GM18505 (cell line): ENCODE measurements around the gene MIF4GD.
"Not testable (repeated sequence)": the region's sequence is repeated elsewhere in the genome, so short reads cannot be mapped to it uniquely, and the experiment has no call there.

Source experiments
- ATAC-seq: cut with Tn5 transposase; IDR thresholded peaks from one replicate; pipeline ENCODE4 v1.9.1; 2021; ENCODE audit not compliant: unreplicated experiment
- POLR2A ChIP-seq: IDR thresholded peaks from 4 replicates; pipeline ENCODE4 v1.6.1; 2011; ENCODE audit warnings: borderline replicate concordance; ENCODE audit not compliant: insufficient read depth, insufficient read length; ENCODE audit errors: extremely low read depth

Gene MIF4GD

DNA sequence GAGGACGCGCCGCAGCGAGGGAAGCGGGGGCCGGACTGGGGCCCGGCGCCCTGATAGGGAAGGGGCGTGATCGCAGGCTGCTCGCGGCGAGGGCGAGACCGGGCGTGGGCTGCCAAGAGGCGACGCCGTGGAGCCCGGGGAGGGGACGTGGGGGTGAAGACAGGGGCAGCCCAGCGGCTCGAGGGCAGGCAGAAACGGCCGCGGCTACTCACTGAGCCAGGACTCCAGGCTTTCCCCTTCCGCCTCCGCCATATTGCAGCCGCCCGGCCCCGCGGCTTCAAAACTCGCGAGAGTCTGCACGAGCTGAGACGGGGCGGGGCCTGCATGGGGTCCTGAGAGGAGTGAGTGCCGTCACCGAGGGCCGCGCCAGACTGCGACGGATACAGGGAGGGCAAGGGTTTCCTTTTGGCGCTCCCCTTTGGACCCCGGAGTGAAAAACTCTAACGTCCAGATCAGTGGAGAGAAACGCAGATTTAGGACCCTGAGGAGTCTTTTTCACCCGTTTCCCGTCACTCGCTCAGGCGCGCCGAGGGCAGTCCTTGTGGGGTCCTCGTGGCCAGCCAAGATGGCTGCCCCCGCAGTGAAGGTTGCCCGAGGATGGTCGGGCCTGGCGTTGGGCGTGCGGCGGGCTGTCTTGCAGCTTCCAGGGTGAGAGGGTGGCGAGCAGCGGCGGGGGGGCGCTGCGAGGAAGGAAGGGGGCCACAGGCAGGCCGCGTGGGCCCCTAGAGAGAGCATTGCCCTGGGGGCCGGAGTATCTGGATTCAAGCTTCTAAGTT, 9.5 kb downstream of the MIF4GD start, which contains the start of the genes GGA3 and MRPS7:
Gene GGA3 (minus strand): TSS at position 271 of the 776 bp plus-strand sequence. CDS start 19 bp downstream, at position 252.
Gene MRPS7 (plus strand): TSS at position 544 of the 776 bp plus-strand sequence. CDS start 22 bp downstream, at position 566.
- peak; percentile 90 for ATAC-seq
- peak; percentile 83 for TF ChIP-seq POLR2A

DNA sequence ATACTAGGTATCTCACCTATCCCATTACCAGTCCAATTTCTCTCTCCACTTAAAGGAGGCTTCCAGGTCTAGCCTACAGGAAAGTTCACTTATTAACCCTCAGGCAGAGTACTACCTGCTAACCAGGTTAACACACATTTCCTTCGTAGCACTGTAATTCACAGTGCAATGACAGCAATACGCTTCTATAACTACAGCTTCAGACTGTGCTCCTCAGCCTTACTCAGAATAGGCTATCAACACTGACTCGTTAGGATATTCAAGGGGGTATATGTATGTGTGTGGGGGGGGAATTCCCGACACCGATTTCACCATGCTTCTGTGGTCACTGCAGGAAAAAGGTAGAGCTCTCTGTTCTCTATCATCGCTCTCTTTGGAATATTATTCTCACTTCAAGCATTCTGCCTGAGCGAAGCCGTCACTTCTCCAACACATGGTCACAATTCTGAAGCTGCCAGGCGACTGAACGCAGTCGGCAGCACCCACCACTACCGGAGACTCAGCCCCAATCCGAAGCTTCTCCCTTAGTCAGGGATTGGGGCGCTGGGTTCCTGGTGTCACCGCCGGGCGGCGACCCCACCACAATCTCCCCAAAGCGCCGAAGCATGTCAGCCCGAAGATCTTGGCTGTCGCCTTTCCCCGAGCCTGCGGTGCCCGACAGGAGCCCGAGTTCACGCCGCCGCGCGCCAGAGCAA, 10.2 kb downstream of the MIF4GD start:
- ATAC-seq, result peak; percentile 19
- no peak for TF ChIP-seq POLR2A

DNA sequence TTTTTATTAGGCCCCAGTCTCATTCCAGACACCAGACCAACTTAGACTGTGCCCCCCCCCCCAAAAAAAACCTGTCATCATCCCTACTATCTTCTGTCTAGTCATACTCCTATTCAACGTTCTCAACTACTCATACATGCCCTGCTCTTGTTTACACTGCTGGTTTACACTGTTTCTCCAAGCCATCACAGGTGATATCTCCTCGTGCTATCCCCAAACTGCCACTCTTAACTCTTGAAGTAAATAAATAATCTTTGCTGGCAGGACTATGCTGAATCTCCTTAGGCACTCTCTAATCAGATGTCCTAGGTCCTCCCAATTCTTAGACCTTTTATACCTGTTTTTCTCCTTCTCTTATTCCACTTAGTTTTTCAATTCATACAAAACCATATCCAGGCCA, 13.8 kb downstream of the MIF4GD start:
- ATAC-seq, result not testable (repeated sequence)

DNA sequence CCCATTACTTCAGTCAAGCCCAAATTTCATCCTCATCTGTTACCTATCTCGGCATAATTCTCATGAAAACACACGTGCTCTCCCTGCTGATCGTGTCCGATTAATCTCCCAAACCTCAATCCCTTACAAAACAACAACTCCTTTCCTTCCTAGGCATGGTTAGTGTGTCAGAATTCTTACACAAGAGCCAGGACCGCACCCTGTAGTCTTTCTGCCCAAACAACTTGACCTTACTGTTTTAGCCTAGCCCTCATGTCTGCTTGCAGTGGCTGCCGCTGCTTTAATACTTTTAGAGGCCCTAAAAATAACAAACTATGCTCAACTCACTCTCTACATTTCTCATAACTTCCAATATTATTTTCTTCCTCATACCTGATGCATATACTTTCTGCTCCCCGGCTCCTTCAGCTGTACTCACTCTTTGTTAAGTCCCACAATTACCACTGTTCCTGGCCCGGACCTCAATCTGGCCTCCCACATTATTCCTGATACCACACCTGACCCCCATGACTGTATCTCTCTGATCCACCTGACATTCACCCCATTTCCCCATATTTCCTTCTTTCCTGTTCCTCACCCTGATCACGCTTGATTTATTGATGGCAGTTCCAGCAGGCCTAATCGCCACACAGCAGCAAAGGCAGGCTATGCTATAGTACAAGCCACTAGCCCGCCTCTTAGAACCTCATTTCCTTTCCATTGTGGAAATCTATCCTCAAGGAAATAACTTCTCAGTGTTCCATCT, 14.9 kb downstream of the MIF4GD start:
- not testable (repeated sequence) for ATAC-seq

DNA sequence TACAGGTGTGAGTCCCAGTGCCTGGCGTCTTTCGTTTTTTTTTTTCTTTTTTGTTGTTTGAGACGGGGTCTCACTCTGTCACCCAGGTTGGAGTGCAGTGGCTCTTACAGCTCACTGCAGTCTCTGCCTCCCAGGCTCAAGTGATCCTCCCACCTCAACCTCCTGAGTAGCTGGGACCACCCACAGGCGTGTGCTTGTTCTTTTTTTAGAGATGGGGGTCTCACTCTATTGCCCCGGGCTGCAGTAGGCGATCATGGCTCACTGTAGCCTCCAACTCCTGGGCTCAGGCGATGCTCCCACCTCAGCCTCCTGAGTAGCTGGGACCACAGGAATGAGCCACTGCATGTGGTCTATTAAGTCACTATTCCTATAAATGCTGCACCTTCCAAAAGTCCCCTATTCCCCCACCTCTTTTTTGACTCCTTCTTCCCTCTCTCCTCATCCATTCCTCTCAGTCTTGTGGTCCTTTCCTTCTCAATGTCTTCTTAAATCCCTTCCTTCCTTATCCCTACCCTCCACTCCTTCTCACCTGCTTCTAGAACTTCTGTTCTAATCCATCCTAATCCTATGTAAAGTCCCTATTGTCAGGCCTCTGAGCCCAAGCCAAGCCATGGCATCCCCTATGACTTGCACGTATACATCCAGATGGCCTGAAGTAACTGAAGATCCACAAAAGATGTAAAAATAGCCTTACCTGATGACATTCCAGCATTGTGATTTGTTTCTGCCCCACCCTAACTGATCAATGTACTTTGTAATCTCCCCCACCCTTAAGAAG, 18.8 kb downstream of the MIF4GD start:
- TF ChIP-seq POLR2A, result no peak
- no peak for ATAC-seq

DNA sequence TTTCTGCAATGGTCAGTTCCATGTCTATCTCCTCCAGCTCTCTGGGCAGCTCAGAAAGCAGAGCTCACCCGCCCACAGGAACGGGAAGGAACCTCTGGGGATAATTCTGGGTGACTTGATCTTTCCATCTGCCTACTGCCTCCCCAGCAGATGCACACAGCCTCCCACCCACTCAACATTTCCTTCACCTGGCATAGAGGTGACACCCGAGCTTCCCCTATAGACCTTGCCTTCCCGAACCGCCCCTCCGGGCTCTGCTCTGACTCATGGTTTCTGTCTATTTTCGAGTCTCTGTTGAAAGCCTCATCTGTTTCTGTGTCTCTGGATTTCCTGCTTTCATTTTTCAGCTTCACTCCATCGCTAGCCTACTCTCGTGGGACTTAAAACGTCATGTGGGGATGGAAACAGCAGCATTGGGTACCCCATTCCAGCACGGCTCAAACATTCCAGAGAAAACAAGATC, 21.0 kb downstream of the MIF4GD start:
- peak; percentile 80 for ATAC-seq
- TF ChIP-seq POLR2A, result no peak

DNA sequence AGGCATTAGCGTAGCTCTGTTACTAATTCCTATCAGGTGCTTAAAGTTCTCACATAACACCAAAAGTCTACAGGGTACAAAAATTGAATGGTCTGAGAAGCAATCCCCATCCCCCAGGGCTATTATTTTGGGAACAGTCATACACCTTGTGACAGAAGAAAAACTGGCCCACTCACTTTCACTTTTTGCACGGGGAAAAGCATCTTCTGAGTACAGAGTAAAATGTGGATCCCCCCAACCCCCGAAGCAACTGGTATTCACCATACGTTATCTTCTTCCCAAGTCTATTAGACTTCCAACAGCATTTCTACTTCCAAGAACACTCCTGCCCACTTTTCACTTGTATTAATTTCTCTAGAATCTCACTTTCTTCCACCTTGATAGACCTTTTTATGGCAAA, 21.5 kb downstream of the MIF4GD start:
- ATAC-seq, result no peak
- TF ChIP-seq POLR2A, result no peak

DNA sequence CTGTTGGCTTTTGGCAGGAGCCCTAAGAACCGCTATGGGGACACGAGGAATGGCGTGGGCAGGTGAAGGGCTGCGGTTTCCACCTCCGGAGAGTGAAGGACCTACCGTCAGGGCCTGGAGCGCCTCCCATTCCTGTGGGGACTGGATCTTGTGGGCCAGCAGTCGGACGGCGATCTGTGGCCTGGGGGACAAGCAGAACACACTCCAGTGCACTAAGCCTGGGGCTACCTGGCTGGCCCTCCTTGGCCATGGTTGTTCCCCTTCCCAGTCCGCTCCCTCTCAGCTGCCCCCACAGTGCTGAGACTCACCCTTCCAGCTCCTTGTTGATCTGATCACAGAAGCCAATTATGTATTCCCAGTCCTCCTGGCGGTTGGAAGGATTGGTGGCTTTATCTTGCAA, 24.6 kb downstream of the MIF4GD start:
- TF ChIP-seq POLR2A, result no peak
- ATAC-seq, result no peak

DNA sequence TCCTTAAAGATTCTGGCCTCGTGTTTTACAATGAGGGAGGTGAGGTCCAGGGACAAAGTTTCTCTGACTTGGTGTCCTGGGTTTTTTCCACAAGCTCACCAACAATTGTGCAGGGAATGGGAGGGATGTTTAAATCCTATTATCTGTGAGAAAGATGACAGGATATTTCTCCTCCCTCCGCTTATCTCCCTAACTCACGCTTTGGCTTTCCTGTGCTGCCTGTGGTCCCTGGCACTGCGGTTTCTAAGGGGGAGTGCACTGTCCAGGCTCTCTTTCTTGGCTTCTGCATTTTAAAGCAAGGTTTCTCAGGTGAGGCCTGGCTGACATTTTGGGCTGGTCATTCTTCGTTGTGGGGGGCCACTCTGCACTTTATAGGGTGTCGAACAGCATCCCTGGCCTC, 26.0 kb downstream of the MIF4GD start:
- ATAC-seq, result no peak

DNA sequence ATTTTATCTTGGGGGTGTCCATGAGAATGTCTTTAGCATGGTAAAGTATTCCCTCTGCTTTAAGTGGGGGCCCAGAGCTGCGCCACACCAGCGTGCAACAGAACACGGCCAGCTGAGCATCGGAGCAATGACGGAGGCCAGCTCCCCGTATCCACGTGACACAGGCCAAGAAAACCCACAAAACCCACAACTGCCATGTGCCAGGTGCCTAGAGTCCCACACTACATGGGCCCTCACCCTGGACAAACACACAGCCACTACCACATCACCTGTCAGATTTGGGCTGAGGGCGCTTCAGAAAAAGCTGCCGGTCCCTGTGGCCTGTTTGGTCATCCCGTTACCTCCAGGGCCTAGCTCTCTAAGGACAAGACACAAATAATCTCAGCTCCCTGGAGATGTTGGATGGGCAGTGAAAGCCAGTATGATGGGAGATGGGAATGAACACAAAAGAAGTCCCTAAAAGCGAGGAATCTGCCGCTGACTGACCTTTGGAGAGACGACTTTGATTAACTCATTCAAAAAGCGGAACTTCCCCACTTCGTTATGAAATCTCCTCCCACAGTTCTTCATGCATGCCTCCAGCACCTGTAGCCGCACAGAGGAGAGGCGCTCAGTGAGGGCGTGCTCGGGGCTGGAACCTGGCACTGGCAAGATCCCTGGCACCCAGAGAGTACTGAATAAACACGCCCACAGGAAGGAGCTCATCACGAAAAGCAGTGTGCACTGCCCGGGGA, 26.7 kb downstream of the MIF4GD start:
- no peak for ATAC-seq

More for the DNA sequence above, 26.0 kb downstream of the MIF4GD start:
- TF ChIP-seq POLR2A, result no peak

DNA sequence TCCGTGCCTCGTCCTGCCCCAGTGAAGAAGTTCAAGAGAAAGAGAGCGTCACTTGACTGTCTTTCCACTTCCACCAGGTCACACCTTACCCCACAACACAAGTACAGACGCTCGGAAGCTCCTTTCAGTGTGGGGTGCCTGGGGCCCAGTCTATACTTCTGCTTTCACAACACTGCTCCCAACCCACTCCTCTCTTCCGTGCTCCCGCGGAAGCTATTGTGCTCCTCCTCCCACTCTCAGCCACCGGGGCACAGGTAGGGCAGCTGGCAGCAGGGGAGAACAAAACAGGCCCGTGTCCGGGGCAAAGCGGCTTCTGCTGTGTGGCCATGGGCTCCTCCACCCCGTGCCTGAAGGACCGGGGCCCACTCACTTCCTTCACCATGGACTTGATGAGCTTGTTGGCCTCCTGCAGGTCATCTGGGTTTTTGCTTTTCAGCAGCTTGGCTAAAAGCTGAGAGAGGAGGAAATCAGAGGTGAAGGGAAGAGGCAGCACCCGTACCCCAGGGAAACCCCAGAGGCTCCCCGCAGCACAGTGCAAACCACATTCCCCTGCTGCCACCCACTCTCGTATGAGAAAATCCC, 28.5 kb downstream of the MIF4GD start:
- ATAC-seq, result no peak
- no peak for TF ChIP-seq POLR2A

More for the DNA sequence above, 26.7 kb downstream of the MIF4GD start:
- no peak for TF ChIP-seq POLR2A

DNA sequence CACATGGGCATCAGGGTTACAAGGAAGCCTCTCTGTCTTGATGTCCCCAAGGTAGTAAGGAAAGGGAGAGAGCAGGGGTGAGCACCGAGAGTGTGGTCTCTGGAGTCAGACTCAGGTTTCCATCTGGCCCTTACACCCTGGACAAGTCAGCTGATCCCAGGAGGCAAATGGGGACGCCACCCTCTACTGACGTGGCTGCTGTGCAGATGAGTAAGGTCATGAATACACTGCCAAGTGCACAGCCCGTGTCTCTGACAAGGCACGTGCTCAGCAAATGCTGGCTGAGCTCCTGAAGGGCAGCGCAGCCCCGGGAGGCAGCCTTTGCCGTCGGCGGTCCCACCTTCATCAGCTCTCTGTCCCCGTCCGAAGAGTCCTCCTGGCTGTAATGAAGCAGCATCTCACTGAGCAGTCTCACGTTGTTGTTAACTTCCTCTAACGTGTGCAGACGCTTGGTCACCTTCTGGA, 29.0 kb downstream of the MIF4GD start:
- no peak for TF ChIP-seq POLR2A
- no peak for ATAC-seq

DNA sequence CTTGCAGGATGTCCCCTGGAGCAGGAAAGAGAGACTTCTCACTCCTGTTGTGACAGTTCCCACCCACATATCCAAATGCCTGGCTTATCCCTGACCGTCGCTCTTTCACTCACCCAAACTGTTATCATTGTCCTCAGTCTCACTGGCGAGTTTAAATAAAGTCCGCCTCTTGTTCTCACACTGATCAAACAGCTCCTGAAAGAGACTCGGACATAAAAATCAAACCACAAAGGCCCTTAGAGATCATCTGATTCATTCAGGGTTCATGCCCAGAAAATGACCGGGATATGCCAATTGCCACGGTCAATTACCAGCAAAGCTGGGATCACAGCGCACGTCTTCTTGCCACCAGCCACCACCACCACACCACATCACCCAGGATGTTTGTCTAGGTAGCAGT, 29.5 kb downstream of the MIF4GD start:
- TF ChIP-seq POLR2A, result no peak
- no peak for ATAC-seq

DNA sequence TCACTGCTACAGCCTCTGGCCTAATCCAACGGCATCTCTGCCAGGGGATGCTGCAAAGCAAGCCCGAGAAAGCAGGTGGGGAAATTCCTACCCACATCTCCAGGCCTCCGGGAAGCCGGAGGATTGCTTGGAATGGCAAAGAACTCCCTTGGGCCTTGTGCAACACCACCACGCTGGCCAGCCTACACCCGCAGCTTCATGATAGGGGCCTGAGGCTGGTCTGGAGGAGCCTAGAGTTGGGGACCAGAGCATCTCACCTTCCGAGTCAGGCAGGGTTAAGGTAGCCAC, 29.9 kb downstream of the MIF4GD start:
- no peak for ATAC-seq
- no peak for TF ChIP-seq POLR2A
